ACHN (cell line): ENCODE measurements around the gene GNG13.

Experiments
- DNase-seq: peaks from one replicate; pipeline ENCODE4 v3.0.0-alpha.2; 2015
- in situ Hi-C: cut with HindIII; loops from 2 replicates; pipeline ENCODE4 v1.10.0; 2017; ENCODE audit warnings: low sequenced_read_pairs, low pct_ligation_motif_present, low pct_unique_long_range_greater_than_20kb

Gene GNG13

DNA sequence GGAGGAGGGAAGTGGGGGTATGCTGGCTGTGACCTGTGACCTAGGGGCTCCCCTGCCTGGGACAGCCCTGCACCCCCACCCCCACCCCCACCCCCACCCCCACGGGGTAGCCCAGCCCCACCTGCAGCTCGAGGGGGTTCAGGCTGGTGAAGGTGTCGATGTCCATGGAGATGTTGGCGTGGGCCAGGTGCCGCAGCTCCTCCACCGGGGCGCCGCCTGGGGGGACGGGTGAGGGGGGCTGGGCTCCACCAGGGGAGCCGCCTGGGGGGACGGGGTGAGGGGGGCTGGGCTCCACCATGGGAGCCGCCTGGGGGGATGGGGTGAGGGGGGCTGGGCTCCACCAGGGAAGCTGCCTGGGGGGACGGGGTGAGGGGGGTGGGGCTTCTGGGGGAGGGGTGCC lies 30.1 kb downstream of the GNG13 start:
- in situ Hi-C loops, result no loop called here
- DNase-seq, result no peak

GRCh38 chr16:769934-770333 lies 30.6 kb downstream of the GNG13 start:
- no peak for DNase-seq
- in situ Hi-C loops, result no loop called here

- DNase-seq, result no peak
- in situ Hi-C loops, result no loop called here
Observed at GRCh38 chr16:769184-769784, 31.2 kb downstream of the GNG13 start.

- in situ Hi-C loops, result no loop called here
- no peak for DNase-seq
Observed at GRCh38 chr16:768428-768827, 32.1 kb downstream of the GNG13 start.

DNA sequence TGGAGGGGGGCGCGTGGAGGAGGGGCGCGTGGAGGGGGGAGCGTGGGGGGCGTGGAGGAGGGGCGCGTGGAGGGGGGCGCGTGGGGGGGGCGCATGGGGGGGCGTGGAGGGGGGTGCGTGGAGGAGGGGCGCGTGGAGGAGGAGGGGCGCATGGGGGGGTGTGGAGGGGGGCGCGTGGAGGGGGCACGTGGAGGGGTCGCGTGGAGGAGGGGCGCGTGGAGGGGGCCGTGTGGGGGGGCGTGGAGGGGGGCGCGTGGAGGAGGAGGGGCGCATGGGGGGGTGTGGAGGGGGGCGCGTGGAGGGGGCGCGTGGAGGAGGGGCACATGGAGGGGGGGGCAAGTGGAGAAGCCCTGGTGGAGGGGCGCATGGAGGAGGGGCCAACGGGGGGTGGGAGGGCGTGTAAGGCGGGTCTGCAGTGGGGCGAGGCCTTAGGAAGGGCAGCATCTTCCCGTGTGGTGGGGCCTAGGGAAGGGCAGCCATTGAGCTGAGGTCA lies 32.7 kb downstream of the GNG13 start:
- DNase-seq, result no peak
- in situ Hi-C loops, result no loop called here

DNA sequence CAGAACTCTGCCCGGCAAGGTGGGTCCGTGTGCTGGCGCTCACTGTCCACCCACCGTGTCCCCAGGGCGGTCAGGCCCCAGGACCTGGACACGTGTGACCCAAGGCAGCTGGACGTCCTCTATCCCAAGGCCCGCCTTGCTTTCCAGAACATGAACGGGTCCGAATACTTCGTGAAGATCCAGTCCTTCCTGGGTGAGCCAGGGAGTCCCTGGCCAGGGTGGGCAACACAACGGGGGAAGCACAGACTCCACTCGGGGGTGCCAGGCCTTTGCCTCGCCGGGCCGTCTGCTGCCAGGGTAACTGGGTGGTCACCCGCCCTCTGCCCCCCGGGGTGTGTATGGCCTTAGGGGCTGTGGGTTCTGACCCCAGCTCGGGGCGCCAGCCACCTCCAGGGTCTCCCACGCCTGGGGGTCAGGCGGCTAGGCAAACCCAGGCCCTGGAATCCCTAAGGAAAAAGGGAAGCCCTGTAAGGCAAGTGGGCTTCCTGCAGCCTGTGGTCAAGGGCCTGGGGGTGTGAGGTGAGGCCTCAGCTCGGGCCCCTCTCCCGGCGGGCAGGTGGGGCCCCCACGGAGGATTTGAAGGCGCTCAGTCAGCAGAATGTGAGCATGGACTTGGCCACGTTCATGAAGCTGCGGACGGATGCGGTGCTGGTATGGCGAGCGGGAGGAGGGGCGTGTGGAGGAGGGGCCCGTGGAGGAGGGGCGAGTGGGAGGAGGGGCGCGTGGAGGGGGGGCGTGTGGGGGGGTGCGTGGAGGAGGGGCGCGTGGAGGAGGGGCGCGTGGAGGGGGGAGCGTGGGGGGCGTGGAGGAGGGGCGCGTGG lies 33.5 kb downstream of the GNG13 start:
- DNase-seq, result no peak
- in situ Hi-C loops, result no loop called here

- DNase-seq, result no peak
- in situ Hi-C loops, result no loop called here
Observed at GRCh38 chr16:766008-766819, 34.3 kb downstream of the GNG13 start.

DNA sequence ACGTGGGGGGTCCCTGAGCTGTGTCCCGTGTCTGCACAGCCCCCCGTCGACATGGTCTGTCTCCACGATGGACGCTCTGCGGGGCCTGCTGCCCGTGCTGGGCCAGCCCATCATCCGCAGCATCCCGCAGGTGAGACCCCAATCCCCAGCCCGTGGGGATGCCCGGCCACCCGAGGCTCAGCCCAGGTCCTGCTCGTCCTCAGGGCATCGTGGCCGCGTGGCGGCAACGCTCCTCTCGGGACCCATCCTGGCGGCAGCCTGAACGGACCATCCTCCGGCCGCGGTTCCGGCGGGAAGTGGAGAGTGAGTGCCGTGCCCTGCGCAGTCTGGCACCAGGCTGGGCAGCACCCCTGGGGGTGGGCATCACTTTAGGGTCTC lies 35.1 kb downstream of the GNG13 start:
- in situ Hi-C loops, result no loop called here
- DNase-seq, result no peak

DNA sequence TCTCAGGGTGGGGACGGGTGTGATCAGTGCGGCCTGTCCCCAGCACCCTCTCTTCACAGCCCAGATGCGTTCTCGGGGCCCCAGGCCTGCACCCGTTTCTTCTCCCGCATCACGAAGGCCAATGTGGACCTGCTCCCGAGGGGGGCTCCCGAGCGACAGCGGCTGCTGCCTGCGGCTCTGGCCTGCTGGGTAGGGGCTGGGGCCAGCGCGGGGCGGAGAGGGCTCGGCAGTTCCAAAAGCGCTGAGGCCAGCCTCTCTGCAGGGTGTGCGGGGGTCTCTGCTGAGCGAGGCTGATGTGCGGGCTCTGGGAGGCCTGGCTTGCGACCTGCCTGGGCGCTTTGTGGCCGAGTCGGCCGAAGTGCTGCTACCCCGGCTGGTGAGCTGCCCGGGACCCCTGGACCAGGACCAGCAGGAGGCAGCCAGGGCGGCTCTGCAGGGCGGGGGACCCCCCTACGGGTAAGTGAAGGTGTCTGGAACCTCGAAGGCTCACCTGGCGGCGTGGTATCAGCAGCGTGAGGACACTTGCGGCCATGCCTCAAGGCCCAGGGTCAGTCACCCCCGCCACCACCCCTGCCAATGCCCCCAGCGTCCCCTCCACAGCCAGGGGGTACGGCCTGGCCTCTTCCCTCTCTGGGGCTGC lies 35.6 kb downstream of the GNG13 start:
- DNase-seq, result no peak
- in situ Hi-C loops, result no loop called here

- no peak for DNase-seq
- in situ Hi-C loops, result no loop called here
Observed at GRCh38 chr16:764184-764750, 36.3 kb downstream of the GNG13 start.

DNA sequence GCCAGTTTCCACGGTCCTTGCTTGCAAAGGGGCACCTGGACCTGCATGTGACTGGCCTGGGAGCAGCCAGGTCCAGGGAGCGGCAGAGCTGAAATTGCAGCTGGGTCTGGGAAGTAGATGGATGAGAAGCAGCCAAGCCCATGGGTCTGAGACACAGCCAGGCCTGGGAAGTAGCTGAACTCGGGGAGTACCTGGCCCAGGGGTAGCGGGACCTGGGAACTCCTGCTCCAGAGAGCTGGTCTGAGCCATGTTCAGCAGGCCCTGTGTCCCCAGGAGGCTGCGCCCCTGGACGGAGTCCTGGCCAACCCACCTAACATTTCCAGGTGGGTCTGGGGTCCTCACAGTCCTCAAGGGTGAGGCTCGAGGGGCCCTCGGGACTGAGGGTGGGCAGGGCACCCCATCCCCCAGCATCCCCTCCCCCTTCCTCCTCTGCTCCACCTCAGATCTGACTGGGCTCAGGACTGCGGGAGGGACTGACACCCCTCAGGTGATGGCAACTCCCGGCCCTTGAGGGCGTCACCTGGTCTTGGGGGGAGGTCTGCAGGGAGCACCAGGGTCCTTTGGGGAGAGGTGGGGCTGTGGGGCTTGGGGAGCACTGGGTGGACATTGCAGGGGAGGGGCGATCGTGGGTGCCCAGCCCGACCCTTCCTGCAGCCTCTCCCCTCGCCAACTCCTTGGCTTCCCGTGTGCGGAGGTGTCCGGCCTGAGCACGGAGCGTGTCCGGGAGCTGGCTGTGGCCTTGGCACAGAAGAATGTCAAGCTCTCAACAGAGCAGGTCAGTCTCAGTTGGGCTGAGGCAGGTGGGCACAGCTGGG lies 37.0 kb downstream of the GNG13 start:
- DNase-seq, result no peak
- in situ Hi-C loops, result no loop called here

- in situ Hi-C loops, result no loop called here
- DNase-seq, result no peak
Observed at GRCh38 chr16:762595-763268, 37.8 kb downstream of the GNG13 start.

DNA sequence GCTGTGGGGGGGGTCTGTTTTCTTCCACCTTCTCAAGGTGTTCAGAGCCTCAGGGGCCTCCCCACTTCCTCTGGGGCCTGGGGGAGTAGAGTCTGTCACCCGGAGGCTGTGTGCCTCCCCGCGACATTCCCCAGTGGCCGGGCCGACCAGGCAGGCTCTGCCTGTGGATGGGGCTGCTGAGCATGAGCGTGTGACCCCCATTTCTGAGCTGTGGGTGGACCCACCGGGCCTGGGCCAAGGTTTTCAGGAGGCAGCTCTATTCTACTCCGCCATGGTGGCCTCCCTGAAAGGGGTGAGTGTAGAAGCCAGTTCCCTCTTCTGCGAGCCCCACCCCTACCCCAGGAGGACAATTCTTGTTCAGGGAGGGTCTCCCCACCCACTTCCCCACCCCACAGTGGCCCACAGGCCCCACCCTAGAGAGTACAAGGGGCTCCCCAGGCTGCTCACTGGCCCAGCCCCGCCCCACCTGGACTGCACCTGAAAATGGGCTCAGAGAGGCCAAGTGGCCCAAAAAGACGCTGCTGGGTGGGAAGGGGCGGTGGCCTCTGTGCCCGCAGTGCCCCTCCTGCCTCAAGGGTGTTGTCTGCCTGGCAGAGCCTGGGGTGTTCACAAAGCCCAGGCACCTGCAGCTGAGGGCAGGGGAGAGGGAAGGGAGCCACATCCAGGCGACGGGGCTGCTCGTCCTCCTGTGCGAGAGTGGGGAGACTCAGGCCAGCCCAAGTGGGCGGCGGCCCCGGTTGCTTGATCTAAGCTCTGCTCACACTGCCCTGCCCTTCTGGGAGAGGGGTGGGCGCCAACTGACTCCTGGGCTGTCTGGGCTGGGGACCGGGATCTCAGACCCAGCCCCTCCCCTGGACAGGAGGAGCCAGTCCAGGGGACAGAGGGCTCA lies 38.7 kb downstream of the GNG13 start:
- DNase-seq, result no peak
- in situ Hi-C loops, result no loop called here

- in situ Hi-C loops, result no loop called here
- no peak for DNase-seq
Observed at GRCh38 chr16:760545-761343, 39.8 kb downstream of the GNG13 start, which contains the start of gene MSLN. Gene MSLN, plus strand, starts transcription at chr16:760734. Its CDS starts 1,947 bp downstream, at chr16:762681.

- in situ Hi-C loops, result no loop called here
- no peak for DNase-seq
Observed at GRCh38 chr16:760065-760464, 40.5 kb downstream of the GNG13 start.
